HG02759 (cell line): ENCODE results near the gene ELFN2.

Experiments used
- ATAC-seq: cut with Tn5 transposase; IDR thresholded peaks from one replicate; pipeline ENCODE4 v1.9.1; 2021; ENCODE audit warnings: mild to moderate bottlenecking, moderate library complexity; ENCODE audit not compliant: unreplicated experiment

Gene ELFN2

GRCh38 chr22:37428649-37429586 lies 1.6 kb upstream of the ELFN2 start:
- ATAC-seq: no peak

- no peak for ATAC-seq
These were observed 694 bp upstream of the ELFN2 start for GRCh38 chr22:37427711-37428635.

- no peak for ATAC-seq
These were observed 559 bp downstream of the ELFN2 start for GRCh38 chr22:37426706-37427134.

- ATAC-seq: no peak
These were observed 1.2 kb downstream of the ELFN2 start for GRCh38 chr22:37425800-37426705.

GRCh38 chr22:37425369-37425768 lies 1.9 kb downstream of the ELFN2 start:
- no peak for ATAC-seq

GRCh38 chr22:37423283-37423682 lies 4.0 kb downstream of the ELFN2 start:
- no peak for ATAC-seq

GRCh38 chr22:37421468-37421877 lies 5.8 kb downstream of the ELFN2 start:
- ATAC-seq: no peak

- ATAC-seq: no peak
These were observed 6.4 kb downstream of the ELFN2 start for GRCh38 chr22:37420686-37421467.

GRCh38 chr22:37419969-37420685 lies 7.2 kb downstream of the ELFN2 start:
- ATAC-seq: no peak

- no peak for ATAC-seq
These were observed 7.8 kb downstream of the ELFN2 start for GRCh38 chr22:37419370-37419968.

GRCh38 chr22:37418627-37419369 lies 8.5 kb downstream of the ELFN2 start:
- no peak for ATAC-seq

- no peak for ATAC-seq
These were observed 9.5 kb downstream of the ELFN2 start for GRCh38 chr22:37417677-37418348.

- ATAC-seq: no peak
These were observed 10.0 kb downstream of the ELFN2 start for GRCh38 chr22:37417264-37417663.

- no peak for ATAC-seq
These were observed 10.5 kb downstream of the ELFN2 start for GRCh38 chr22:37416827-37417226.

GRCh38 chr22:37416389-37416788 lies 10.9 kb downstream of the ELFN2 start:
- no peak for ATAC-seq

GRCh38 chr22:37415210-37415609 lies 12.1 kb downstream of the ELFN2 start:
- ATAC-seq: no peak

- ATAC-seq: no peak
These were observed 13.0 kb downstream of the ELFN2 start for GRCh38 chr22:37414288-37414687.
